GM21526 (cell line): ENCODE results near the gene COA3.
"Not testable (repeated sequence)": the region's sequence is repeated elsewhere in the genome, so short reads cannot be mapped to it uniquely, and the experiment has no call there.

ENCODE experiments used
- ATAC-seq: cut with Tn5 transposase; IDR thresholded peaks from one replicate; pipeline ENCODE4 v1.9.1; 2021; ENCODE audit warnings: moderate library complexity; ENCODE audit not compliant: unreplicated experiment, low FRiP score

Gene COA3

DNA sequence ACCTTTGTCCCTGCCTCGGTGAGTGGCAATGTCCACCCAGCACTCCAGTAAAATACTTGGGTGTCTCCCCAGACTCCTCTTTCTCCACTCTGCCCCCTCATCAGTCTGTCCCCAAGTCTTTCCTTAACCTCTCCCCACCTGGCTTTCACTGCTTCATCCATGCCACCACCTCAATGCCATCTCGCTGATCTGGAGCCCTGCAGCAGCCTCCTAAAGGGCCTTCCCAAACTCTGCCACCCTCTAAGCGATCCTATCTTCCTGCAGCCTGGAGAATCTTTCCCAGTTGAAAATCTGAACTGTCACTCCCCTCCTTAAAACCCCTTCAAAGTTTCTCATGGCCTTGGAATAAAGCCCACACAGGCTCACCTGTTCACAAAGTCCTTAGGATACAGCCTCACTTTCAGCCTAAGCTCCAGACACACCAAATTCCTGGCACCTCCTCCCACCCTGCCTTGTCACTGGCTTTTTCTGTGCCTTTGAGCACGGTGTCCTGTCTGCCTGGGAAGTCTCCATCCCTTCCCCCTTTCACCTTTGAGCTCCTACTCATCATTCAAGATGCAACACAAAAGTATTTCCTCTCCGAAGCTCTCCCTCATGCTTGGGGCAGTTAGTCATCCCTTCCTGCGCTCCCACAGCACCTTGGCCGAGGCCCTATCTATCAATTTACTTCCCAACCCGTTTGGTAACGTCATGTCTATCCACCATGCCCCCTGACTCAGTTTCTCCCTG lies 15.3 kb downstream of the COA3 start:
- ATAC-seq: no peak

DNA sequence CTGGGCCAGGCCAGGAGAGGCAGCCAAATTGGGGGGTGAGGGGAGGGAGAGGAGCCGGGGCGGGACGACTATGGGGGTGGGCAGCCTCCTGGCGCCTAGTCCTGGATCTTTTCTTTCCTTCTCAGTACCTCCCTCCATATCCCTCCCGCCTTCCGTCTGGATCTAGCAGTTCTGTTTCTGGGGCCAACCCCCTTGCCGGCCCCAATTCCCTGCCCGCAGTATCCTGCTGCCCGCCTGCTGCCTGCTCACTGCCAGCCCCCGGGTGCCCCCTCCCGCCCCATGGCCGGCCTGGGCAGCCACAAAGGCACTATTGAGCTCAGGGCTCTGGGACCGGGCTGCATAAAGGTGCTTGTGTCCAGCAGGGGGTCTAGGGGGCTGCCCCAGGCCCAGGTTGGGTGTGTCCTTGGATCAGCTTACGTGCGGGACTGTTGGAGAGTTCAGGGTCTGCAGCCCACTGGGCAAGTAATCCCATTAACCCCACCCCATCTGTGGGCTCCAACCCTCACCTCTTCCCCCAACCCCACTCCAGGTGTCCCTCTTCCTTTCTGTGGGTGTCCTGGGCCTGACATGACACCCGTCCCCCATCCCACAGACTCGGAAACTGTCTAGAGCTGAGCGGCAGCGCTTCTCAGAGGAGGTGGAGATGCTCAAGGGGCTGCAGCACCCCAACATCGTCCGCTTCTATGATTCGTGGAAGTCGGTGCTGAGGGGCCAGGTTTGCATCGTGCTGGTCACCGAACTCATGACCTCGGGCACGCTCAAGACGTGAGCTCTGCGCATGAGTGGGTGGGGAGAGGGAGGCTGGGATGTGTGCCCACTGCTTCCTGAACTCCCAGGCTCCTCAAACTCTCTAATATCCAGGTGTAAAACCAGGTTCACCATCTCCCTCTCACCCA lies 16.1 kb downstream of the COA3 start:
- no peak for ATAC-seq

DNA sequence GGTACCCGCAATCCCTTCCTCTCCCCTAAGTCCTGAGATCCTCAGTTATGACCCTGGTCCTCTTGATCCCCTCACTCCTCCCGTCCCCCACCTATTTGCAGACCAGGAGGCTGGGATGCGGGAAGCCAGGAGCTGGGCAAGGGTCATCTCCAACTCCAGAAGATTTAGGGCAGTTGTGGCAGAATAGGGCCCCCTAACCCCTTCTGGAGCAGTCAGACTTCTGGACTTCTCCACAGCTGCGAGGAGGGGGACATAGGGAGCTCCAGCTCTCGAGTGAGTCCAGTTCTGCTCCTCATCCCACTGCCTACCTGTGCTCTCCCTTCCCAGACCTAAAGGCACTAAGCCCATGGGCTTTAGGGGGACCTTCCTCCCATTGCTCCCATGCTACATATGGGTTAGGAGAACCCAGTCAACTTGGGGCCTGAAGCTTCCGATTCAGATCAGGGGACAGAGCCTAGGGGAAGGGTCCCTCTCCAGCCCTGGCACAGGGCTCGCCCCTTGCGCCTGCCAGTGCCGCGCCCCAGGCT lies 16.8 kb downstream of the COA3 start:
- ATAC-seq: no peak

DNA sequence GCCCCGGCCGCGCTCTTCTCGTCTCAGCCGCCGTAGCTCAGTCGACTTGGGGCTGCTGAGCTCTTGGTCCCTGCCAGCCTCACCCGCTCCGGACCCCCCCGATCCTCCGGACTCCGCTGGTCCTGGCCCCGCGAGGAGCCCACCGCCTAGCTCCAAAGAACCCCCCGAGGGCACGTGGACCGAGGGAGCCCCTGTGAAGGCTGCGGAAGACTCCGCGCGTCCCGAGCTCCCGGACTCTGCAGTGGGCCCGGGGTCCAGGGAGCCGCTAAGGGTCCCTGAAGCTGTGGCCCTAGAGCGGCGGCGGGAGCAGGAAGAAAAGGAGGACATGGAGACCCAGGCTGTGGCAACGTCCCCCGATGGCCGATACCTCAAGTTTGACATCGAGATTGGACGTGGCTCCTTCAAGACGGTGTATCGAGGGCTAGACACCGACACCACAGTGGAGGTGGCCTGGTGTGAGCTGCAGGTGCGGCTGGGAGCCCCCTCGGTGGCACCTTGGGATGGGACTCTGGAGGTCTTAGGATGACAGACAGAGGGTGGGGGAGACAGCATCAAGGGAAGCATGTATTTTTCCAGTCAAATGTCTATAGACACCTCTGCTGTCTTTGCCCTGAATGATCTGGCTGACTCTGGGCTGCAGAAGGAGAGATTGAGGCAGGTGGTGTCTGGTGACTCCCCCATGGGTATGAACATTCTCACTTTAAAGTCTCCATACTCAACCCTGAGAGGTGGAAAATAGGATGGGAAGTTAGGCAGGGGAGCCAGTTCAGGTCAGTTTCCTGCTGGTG lies 17.5 kb downstream of the COA3 start:
- no peak for ATAC-seq

DNA sequence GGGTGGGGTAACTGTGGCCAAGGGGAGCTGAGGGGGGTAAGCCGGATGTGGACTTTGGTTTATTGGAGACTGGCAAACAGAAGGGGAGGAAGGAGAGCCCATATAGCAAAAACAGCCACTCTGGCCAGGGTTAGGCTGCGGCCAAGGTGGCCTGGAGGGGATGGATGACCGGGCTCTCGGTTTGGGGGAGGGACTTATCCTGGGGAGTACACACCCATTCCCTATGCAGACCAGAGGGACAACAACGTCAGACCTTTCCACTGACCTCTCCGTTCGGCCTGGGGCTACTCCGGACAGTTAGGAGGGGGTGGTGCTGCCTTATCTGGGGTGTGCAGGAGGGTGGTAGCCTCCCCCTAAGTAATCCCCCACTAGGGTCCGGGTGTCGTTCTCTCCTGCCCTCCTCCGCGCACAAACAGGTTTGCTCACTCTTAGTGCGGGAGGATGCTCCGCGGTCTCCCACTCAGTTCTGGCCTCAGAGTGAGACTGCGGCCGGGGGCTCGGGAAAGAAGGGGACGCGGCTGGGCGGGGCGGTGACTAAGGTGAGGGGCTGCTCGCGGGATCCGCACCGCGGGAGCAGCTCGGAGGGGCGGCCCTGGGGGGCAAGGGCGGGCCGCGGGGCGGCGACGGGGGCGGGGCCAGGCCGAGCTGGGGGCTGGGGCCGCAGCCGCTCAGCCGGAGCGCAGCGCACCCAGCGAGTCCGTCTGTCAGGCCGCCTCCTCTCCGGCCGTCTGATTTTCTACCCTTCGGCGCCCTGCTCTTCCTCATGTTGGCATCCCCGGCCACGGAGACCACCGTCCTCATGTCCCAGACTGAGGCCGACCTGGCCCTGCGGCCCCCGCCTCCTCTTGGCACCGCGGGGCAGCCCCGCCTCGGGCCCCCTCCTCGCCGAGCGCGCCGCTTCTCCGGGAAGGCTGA lies 18.3 kb downstream of the COA3 start, which contains the start of gene WNK4:
WNK4 (plus strand) TSS at position 675 of the 915 bp plus-strand sequence; CDS start at position 764, 89 bp downstream.
- no peak for ATAC-seq

DNA sequence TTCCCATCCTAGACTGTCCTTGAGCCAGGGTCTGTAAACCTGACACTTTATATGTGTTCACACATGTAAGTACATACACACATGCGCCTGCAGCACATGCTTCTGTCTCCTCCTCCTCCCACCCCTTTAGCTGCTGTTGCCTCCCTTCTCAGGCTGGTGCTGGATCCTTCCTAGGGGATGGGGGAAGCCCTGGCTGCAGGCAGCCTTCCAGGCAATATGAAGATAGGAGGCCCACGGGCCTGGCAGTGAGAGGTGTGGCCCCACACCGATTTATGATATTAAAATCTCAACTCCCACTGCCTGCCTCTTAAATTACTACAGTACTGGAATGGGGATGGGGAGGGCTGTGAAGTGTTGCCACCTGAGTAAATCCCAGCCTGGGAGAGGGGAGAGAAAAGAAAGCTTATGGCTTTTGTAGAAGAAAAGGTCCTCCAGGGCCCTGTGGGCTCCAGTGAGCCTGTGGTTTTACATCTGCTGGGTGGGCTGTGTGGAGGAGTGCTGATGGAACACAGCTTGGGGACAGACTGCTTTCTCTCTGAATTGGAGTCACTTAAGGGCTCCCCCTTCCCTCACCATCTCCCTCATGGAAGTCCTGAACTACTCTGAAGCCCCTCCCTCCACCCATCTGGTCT lies 19.1 kb downstream of the COA3 start:
- no peak for ATAC-seq

DNA sequence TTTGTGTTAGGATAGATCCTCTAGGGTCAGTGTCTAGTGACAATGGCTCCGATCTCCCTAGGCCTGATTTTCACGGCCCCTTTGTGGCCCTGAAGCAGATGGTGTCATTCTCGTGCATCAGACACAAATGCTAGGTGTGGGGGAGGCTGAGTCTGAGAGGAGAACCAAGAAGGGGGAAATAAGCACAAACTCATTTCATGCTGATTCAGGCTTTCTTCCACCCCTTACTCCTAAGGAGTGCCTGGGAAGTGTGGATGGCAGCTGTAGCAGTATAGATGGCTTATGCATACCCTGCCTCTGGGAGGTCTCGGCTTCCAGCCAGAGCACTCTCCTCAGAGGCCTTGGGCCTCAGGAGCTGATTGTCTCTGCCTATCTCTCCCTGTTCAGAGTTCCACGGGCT lies 19.9 kb downstream of the COA3 start:
- ATAC-seq: no peak

DNA sequence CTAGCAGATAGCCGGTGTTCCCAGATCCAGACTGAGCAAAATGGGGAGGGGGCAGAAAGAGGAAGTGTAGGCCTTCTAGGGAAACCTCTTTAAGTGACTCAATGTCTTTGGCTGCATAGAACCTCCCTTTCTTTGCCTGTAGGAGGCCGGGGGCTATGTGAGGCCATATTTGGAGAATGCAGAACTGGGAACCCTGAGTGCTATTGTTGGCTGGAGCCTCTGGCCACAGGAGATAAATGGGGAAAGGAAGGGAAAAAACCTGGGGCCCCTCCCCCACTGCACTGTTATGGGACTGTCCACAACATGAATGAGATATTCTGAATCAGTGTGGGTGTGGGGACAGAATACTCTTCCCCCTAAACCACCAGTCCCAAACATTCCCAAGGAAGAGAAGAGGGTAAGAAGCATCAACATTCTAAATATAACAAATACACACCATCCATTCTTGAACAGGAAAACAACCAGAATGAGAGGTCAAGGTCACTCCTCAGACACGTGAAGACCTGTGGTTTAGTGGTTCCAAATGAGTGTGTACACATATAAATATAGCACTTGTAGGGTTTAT lies 22.9 kb downstream of the COA3 start:
- ATAC-seq: no peak

DNA sequence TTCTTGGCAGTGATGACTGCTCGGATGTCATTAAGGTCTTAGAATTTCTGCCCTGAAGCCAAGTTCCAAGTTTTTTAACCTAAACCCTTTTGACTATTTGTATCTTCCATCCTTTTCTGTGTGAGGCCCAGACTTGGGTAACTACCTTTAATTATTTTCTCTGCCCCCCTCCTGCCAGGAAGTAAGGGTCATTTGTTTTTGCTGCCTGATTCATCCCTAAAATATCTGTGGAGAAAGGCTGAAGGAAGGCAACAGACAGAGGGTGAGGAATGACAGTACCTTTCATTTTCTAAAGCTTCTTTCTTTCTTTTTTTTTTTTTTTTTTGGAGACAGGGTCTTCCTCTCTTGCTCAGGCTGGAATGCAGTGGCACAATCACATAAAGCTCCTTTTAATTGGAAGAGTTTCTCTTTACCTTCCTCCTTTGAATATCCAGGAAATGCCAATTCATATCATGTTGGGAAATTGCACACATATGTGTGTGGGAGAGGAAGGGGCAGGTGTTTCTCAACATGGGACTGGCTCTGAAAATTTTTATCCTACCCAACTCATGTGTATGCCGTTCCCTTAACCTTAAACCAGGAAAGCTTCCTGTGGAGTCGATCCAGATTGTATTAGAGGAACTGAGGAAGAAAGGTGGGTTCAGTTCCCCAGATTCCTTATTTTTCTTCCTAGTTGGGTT lies 24.3 kb downstream of the COA3 start:
- no peak for ATAC-seq

DNA sequence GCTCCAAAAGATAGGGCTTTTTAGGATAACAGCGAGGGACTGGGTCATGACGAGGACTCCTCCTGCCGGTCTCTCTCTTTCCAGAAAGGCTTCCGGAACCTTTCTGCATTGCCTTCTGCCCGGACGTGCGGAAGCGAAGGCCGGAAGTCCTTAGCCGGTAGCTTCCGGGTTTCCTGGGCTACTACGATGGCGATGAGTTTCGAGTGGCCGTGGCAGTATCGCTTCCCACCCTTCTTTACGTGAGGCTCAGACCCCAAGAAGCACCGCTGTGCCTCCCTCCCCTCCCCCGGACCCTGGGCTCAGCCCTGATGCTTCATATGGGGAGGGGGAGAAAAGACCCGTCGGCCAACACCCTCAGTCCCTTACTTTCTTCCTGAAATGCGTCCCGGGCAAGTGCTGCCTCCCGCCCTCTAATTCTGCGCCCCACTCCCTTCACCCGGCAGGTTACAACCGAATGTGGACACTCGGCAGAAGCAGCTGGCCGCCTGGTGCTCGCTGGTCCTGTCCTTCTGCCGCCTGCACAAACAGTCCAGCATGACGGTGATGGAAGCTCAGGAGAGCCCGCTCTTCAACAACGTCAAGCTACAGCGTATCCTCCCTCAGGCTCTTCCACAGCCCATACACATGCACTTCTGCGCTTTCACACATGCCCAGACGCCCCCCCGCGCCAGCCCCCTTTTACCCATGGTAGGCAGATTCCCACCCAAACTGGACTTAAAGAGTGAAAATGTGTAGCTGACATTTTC lies 25.0 kb downstream of the COA3 start, which contains the start of gene VPS25:
VPS25 (plus strand) TSS at position 160 of the 746 bp plus-strand sequence; CDS start at position 187, 27 bp downstream.
- peak; percentile 70 for ATAC-seq

DNA sequence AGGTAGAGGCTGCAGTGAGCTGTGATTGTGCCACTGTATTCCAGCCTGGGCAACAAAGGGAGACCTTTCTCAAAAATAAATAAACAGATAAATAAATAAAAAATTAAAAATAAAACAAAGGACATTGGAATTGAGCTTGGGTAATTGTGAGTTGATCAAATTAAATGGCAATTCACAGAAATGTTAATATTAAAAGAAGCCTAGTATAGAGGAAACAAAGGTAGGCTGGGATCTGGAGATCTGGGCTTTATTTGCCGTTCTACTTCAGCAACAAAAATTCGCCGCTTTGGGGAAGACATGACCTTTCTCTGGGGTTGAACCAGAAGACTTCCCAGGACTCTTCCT lies 25.6 kb downstream of the COA3 start:
- ATAC-seq: no peak

DNA sequence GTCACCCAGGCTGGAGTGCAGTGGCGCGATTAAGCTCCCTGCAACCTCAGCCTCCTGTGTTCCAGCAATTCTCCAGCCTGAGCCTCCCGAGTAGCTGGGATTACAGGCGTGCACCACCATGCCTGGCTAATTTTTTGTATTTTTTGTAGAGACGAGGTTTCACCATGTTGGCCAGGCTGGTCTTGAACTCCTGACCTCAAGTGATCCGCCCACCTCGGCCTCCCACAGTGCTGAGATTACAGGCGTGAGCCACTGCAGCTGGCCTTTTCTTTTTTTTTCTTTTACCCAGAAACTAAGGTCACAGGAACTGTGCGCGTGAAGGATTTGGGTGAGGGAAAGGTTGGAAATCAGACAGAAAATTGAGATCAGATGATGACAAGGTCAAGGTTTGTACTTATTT lies 28.5 kb downstream of the COA3 start:
- not testable (repeated sequence) for ATAC-seq

DNA sequence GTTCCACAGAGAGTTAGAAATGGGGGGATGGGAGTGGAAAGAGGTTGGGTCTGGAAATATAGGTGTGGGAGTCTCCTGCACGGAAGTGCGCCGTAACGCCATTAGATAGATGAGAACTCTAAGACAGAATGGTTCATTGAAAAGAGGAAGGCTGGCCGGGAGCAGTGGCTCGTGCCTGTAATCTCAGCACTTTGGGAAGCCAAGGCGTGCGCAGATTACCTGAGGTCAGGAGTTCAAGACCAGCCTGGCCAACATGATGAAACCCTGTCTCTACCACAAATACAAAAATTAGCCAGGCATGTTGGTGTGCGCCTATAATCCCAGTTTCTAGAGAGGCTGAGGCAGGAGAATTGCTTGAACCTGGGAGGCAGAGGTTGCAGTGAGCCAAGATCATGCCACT lies 30.5 kb downstream of the COA3 start:
- not testable (repeated sequence) for ATAC-seq

DNA sequence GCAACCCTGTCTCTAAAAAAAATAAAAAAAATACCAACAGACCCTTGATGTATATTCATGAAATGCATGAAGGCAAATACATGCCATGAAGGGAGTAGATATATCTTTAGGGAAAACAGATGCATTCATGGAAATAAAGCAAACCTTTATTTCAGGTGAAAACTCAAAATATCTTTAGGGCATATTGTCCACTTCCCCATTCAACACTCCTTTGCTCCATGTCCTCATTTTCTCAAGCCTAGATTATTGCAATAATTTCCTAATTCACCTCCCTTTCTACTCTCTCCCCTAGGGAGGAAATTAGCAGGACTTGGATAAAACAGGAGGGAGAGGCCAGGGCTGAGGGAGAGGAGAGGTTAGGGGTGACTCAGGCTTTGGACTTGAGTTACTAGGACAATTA lies 31.0 kb downstream of the COA3 start:
- no peak for ATAC-seq

DNA sequence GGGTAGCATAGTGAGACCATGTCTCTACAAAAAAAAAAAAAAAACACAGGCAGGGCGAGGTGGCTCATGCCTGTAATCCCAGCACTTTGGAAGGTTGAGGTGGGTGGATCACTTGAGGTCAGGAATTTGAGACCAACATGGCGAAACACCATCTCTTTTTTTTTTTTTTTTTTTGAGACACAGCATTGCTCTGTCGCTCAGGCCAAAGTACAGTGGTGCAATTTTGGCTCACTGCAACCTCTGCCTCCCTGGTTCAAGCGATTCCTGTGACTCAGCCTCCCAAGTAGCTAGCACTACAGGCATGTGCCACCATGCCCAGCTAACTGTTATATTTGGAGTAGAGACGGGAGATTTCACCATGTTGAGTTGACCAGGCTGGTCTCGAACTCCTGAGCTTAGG lies 32.4 kb downstream of the COA3 start:
- ATAC-seq: no peak

DNA sequence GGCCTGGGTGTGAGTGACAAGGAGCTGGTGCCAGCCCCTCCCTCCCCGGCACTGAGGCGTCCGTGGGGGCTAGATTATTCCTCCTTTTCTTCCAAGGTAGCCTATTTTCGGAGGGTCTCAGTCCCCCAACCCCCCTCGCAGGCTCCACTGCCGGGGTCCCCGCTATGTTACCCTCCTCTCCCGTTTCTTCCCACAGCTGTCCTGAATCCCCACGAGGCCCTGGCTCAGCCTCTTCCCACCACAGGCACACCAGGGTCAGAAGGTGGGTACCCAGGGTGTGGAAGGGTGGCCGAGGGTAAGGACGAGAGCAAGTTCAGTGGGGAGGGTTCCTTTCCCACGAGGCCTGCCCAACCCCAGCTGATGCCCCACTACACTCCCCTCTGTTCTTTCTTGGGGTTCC lies 36.9 kb downstream of the COA3 start:
- no peak for ATAC-seq
